Stimulated activated CD4-positive, alpha-beta T cell treated with anti-CD3 and anti-CD28 coated beads, Interleukin-1b, Interleukin-23, amount 100 ng/mL, for 48 hours (primary cell): Measurements from ENCODE around the gene SH2D5.

Experiments
- DNase-seq: peaks from one replicate; pipeline ENCODE4 v3.0.0-alpha.2; 2020

The SH2D5 gene

GRCh38 chr1:20711285-20712214 is 21.0 kb downstream of the SH2D5 start:
- no peak for DNase-seq

GRCh38 chr1:20710469-20711284 is 21.8 kb downstream of the SH2D5 start:
- no peak for DNase-seq

- DNase-seq, result no peak
Observed at GRCh38 chr1:20709868-20710267, 22.6 kb downstream of the SH2D5 start.

- DNase-seq, result no peak
Observed at GRCh38 chr1:20708891-20709290, 23.6 kb downstream of the SH2D5 start.

- DNase-seq, result no peak
Observed at GRCh38 chr1:20708057-20708456, 24.4 kb downstream of the SH2D5 start.

- DNase-seq, result no peak
Observed at GRCh38 chr1:20706841-20707240, 25.7 kb downstream of the SH2D5 start.

GRCh38 chr1:20705203-20705755 is 27.2 kb downstream of the SH2D5 start:
- no peak for DNase-seq

GRCh38 chr1:20704390-20705202 is 27.9 kb downstream of the SH2D5 start:
- no peak for DNase-seq

GRCh38 chr1:20703124-20703756 is 29.3 kb downstream of the SH2D5 start:
- no peak for DNase-seq

- no peak for DNase-seq
Observed at GRCh38 chr1:20702416-20702815, 30.1 kb downstream of the SH2D5 start.

- no peak for DNase-seq
Observed at GRCh38 chr1:20701847-20702246, 30.7 kb downstream of the SH2D5 start.

- no peak for DNase-seq
Observed at GRCh38 chr1:20701446-20701845, 31.1 kb downstream of the SH2D5 start.

GRCh38 chr1:20700636-20701215 is 31.8 kb downstream of the SH2D5 start:
- DNase-seq, result no peak

- no peak for DNase-seq
Observed at GRCh38 chr1:20699558-20699957, 32.9 kb downstream of the SH2D5 start.

- DNase-seq, result no peak
Observed at GRCh38 chr1:20698195-20698910, 34.1 kb downstream of the SH2D5 start.

- no peak for DNase-seq
Observed at GRCh38 chr1:20697563-20697962, 34.9 kb downstream of the SH2D5 start.

GRCh38 chr1:20696397-20697333 is 35.8 kb downstream of the SH2D5 start:
- DNase-seq, result peak; percentile 78

- no peak for DNase-seq
Observed at GRCh38 chr1:20695515-20695914, 37.0 kb downstream of the SH2D5 start.

GRCh38 chr1:20693623-20694022 is 38.9 kb downstream of the SH2D5 start:
- DNase-seq, result no peak

- no peak for DNase-seq
Observed at GRCh38 chr1:20691872-20692271, 40.6 kb downstream of the SH2D5 start.
